Renal pelvis (tissue), 4 donors: Measurements from ENCODE around the gene PTGR3. TPM values are rescaled to one million over a fixed set of nuclear protein-coding genes. Genes with fewer than 3 reads are reported as not detected.

Experiments
- DNase-seq: peaks from one replicate; pipeline ENCODE4 v3.0.0-alpha.2; 2013
- polyA plus RNA-seq, 3 donors: library from polyadenylated mRNA; unstranded; fragments of 120-200 nt; gene quantifications; one replicate each; pipeline ENCODE4 v1.2.1, GENCODE V29; 2013; ENCODE audit not compliant: insufficient read length in 3 of 3

The PTGR3 gene
- polyA plus RNA-seq, 3 donors, result 39.3 to 48.3 (median 46.4) TPM

GRCh38 chr18:75241705-75242104 lies 32.8 kb upstream of the PTGR3 start:
- DNase-seq, result no peak

DNA sequence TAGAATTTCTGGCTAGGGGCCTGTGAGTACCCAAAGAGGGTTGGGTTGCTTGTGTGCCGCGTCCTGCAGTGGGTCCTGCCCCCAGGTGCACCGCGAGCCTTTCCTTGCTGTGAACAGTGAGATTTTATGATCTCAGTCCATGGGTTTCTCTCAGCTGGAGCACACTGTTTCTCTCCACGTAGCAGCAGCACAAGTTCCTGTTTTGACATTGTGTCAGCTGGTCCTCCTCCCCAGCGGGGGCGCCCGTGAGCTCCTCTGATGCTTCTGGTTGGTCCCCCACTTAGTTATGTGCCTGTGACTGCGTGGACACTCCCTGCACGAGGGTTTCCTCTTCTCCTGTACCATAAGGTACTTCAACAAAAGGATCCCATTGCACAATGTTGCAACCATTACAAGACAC lies 31.5 kb upstream of the PTGR3 start:
- no peak for DNase-seq

GRCh38 chr18:75238786-75239185 lies 29.8 kb upstream of the PTGR3 start:
- no peak for DNase-seq

- no peak for DNase-seq
Measured at GRCh38 chr18:75238100-75238499, 29.2 kb upstream of the PTGR3 start.

DNA sequence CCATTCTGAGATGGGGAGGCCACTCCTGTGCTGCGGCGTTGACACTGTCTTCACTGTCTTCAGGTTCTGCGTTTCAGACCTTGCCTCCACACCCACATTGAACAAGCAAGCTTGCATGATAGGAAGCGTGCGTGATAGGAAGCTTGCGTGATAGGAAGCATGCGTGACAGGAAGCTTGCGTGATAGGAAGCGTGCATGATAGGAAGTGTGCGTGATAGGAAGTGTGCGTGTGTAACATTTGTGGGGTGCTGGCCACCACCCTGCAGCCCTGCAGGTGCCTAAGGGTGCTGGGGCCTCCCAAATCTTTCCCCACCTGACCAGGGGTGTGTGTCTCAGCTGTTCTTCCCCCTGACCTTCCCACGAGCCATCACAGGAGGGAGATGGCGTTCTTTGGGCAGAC lies 27.0 kb upstream of the PTGR3 start:
- no peak for DNase-seq

DNA sequence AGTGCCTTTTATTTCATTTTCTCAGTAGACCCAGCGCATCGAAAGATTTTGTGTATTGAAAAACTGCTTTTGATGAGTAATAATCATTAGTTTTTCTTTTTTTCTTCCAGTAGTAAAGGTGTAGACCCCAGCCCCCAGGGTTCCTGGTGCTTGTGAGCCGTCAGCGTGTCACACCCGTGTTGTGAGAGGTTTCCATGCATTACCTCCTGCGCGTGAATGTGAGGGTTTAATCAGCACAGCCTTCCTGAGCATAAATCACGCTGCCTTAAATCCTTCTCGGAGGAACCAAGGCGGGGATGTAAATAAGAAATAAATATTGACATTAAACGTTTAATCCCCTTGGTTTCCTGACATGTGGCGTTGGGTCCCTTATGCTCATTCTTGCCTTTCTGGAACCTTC lies 26.0 kb upstream of the PTGR3 start:
- DNase-seq, result no peak

GRCh38 chr18:75231053-75231406 lies 22.1 kb upstream of the PTGR3 start:
- DNase-seq, result no peak

- no peak for DNase-seq
Measured at GRCh38 chr18:75230163-75231052, 21.5 kb upstream of the PTGR3 start.

GRCh38 chr18:75229437-75229836 lies 20.5 kb upstream of the PTGR3 start:
- no peak for DNase-seq

GRCh38 chr18:75228967-75229366 lies 20.0 kb upstream of the PTGR3 start:
- DNase-seq, result no peak

DNA sequence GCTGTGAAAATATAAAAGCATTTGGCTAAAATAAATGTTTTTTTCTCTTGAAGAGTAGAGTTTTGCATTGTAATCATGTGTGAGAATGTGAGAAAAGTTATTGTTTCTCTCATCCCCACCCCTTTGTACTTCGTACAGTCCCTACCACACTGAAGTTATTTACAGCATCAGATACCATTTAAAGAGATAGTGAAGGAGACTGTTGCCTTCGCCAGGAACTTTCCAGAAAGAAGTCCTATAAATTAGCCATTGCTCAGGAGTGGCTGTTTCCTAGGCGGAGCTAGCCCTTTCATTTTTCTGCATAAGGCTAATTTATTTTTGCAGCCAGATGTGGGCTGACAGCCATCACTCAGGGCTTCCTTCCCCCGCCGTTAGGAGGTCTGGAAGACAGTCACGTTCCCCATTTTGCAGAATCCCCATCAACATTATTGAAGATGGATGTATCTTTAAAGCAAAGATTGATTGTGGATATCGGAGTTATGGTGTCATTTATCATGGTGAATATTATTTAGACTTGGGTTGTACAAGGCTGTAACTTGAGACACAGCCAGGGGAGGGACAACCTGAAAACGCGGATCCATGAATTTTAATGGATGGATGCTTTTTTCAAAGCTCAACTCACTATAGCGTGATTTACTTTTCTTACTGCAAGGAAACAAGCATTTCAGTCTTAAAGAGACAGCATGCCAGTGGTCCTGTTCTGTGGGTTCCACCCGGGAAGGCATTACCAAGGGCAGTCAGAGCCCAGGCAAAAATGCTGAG lies 18.8 kb upstream of the PTGR3 start:
- no peak for DNase-seq

DNA sequence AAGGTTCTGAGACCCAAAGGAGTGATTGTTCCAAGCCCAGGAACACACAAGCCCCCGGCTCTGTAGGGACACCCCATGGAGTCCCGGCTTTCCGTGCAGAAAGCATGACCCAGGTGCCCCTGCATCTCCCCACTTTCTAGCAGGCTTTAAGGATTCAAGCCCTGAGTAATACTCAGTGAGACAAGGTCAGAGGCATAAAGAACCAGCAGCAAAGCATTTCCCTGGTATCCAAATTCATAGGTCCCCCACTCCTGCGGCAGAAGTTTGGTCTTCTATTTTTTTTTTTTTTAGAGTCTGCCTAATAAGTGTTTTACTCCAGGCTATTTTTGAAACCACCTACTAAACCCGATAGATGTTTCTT lies 18.0 kb upstream of the PTGR3 start:
- no peak for DNase-seq

GRCh38 chr18:75226286-75226955 lies 17.5 kb upstream of the PTGR3 start:
- DNase-seq, result no peak

DNA sequence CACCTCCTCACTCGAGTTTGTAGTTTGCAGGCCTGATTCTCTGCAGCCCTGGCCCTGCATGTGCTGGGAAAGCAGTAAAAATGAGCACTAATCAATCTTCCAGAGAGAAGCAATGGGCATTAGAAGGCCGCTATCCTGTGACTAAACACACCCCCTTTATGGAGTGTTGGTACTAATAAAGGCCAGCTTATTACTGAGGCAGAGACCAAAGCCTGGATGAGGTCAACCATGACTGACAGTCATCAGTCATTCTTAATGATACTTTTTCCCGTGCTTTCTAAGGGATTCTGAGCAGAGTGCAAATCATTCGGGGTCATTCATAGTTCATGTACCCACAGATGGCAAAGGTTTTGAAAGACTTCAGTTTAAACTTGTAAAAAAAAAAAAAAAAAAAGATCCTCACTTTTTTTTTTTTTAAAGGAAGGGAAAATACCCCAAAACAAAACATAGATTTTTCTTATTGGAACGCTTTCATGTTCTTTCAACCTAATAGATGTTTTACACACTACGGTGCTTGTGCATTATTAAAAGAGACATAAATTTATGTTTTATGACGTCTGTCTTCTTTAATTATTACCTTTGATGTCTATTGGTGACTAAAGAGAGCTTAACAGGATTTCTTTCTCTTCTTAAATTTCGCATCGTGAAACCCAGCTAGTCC lies 14.9 kb upstream of the PTGR3 start:
- DNase-seq, result no peak

- DNase-seq, result no peak
Measured at GRCh38 chr18:75222407-75222806, 13.5 kb upstream of the PTGR3 start.

DNA sequence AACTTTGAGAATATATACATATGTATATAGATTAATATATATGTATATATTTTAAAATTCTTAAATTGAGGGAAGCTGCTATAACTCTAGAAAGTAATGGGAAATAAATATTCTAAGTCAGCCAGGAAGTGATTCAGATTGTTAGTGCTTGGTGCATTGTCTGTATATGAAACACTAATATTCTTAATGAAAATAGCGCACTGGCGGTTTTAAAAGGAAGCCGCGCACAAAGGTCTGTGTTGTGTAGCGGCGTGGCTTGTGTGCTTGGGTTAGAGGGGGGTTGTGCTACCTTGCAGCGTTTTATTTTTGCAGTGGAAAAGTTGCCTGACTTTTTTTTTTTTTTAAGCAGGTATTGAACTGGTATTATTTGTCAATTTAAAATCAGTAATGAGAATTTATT lies 13.0 kb upstream of the PTGR3 start:
- DNase-seq, result no peak

DNA sequence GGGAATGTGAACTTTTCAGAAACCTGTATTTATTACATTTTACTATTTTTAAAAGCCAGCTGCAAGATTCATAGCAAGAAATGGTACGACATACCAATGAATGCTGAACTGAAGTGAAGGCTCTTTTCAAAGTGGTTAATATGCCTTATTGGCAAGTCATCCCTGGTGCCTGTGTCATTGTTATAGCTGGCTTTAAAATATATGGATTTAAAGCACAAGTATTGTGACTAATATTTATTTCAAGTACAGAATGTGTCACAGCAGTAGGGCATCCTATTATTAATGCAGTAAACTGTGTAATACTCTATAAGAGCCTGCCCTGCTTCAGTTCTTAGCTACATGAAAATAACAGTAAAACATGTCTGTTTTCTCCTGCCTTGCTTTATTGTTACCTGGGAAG lies 12.5 kb upstream of the PTGR3 start:
- DNase-seq, result no peak

DNA sequence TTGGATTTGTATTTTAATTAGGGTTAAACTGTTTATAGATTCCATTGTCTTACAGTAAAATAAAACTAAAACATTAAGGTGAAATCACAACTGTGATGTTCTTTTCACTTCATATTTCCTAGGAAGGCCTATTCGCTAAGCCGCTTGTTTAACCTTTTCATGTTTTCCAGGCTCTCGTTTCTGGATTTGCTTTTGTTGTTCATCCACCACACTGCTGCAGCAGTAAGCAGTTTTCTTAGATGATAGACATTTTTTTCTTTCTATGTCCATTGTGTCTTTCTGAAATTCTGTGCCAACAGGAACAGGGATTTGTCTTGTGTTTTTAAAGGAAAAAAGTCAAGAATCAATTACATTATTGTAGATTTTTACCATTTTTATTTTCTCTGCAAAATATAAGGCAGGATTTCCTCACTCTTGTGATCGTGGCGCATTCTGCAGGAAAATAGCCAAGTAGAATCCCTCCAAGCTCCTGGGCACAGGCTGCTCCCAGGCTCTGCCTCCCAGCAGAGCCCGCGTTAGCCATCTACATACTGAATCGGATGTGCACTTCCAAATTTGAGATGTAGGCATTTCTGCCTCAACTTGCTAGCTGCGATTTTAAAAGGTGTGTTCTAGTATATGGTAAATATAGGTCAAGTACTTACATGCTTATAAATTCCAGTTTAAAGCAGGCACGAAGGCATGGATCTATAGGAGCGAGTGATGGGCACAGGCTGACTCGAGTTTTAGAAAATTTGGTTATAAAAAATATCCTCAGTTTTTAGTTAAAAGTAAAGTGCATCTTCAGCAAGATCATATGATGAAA lies 11.8 kb upstream of the PTGR3 start:
- DNase-seq, result no peak

DNA sequence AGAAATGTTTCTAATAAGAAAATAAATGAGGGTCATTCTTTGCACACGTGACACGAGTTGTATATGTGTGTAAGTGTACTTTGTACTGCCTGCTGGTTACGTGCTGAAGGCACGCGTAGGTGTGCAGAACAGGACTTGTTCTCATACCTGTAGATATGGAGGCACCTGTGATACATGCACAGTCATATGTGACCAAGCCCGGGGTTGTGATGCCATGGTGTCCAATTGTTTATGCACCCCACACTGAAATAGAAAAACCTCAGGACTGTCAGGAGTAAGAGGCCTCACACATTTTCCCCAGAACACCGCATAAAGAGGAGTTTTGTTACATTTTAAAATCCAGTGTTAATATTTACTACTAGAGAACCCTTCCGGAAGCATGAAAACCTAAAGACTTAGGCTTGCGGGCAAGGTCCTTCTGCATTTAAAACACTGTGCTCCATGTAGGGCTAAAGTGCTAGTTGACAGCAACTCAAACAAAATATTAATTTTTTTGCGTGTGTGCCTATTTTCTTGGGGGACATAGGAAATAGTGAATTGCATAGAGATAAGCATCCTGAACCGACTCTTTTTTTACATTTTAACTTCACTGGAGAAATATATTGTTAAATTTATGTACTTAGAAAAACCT lies 10.9 kb upstream of the PTGR3 start:
- no peak for DNase-seq

- DNase-seq, result no peak
Measured at GRCh38 chr18:75218065-75218923, 9.4 kb upstream of the PTGR3 start.
